RWPE2 (cell line): ENCODE data around the gene PRSS21.

Experiments
- ATAC-seq: fragments of 200-7000 bp; cut with Tn5 transposase; 3 replicates; pipeline ENCODE4 v1.9.1; 2021; ENCODE audit warnings: low read depth
- DNase-seq: peaks from one replicate; pipeline ENCODE4 v3.0.0-alpha.2; 2020; ENCODE audit warnings: low spot score
- H3K27ac ChIP-seq: fragments of 450-650 bp; 2 replicates; pipeline ENCODE4 v1.5.1; 2017; ENCODE audit warnings: mild to moderate bottlenecking; ENCODE audit not compliant: poor library complexity, severe bottlenecking
- H3K27me3 ChIP-seq: fragments of 250-450 bp; sonication (Bioruptor Pico); 2 replicates; pipeline ENCODE4 v1.5.1; 2021; ENCODE audit warnings: mild to moderate bottlenecking, moderate library complexity; ENCODE audit not compliant: insufficient read depth, poor library complexity, severe bottlenecking
- H3K36me3 ChIP-seq: fragments of 250-450 bp; sonication (Bioruptor Pico); 2 replicates; pipeline ENCODE4 v1.5.1; 2020; ENCODE audit warnings: low read depth, mild to moderate bottlenecking, moderate library complexity
- H3K4me1 ChIP-seq: fragments of 250-450 bp; sonication (Bioruptor Pico); 2 replicates; pipeline ENCODE4 v1.5.1; 2021; ENCODE audit warnings: mild to moderate bottlenecking, moderate library complexity; ENCODE audit not compliant: insufficient read depth, poor library complexity, severe bottlenecking
- H3K4me3 ChIP-seq: fragments of 250-450 bp; sonication (Bioruptor Pico); 2 replicates; pipeline ENCODE4 v1.5.1; 2021; ENCODE audit warnings: mild to moderate bottlenecking, moderate library complexity; ENCODE audit not compliant: severe bottlenecking
- H3K9me3 ChIP-seq: fragments of 250-450 bp; sonication (Bioruptor Pico); 2 replicates; pipeline ENCODE4 v1.5.1; 2021; ENCODE audit warnings: mild to moderate bottlenecking, moderate library complexity; ENCODE audit not compliant: severe bottlenecking
- TF ChIP-seq, protein P1 (sequence below): fragments of 450-650 bp; IDR thresholded peaks from one replicate; pipeline ENCODE4 v1.5.1; 2017; ENCODE audit warnings: mild to moderate bottlenecking, moderate library complexity; ENCODE audit not compliant: poor library complexity, severe bottlenecking

The PRSS21 gene

GRCh38 chr16:2865651-2866050 is 48.6 kb downstream of the PRSS21 start:
- no peak overlapping the region for H3K27ac ChIP-seq
- ATAC-seq = no peak
- no peak overlapping the region for H3K4me3 ChIP-seq
- TF ChIP-seq, protein P1, sequence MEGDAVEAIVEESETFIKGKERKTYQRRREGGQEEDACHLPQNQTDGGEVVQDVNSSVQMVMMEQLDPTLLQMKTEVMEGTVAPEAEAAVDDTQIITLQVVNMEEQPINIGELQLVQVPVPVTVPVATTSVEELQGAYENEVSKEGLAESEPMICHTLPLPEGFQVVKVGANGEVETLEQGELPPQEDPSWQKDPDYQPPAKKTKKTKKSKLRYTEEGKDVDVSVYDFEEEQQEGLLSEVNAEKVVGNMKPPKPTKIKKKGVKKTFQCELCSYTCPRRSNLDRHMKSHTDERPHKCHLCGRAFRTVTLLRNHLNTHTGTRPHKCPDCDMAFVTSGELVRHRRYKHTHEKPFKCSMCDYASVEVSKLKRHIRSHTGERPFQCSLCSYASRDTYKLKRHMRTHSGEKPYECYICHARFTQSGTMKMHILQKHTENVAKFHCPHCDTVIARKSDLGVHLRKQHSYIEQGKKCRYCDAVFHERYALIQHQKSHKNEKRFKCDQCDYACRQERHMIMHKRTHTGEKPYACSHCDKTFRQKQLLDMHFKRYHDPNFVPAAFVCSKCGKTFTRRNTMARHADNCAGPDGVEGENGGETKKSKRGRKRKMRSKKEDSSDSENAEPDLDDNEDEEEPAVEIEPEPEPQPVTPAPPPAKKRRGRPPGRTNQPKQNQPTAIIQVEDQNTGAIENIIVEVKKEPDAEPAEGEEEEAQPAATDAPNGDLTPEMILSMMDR = no peak
- H3K27me3 ChIP-seq = no peaks in the 10 kb centered on the region
- no peaks in the 10 kb centered on the region for H3K36me3 ChIP-seq
- no peaks in the 10 kb centered on the region for H3K4me1 ChIP-seq
- DNase-seq = no peak
- H3K9me3 ChIP-seq = peaks cover 2% of the 10 kb centered on the region

DNA sequence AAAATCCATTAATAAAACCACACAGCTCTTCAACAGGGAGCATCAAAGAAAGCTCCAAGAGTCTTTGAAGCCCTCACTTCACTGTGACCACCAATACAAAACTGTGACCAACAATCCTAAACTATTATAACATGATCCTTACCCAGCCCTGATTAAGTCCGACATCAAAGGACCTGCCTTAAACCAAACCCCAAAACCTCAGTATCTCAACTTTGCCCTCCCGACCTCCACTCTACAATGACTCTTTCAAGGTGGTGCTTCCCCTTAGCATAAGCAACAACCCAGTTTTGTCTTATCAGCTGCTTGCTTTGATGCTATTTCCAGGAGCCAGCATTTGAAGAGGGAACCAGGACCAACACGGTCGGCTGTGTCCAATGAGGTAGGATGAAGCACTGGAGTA is 49.4 kb downstream of the PRSS21 start:
- Histone ChIP-seq H3K27me3 (no peaks in the 10 kb centered on the region), H3K4me1 (no peaks in the 10 kb centered on the region), H3K4me3 (no peak overlapping the region), H3K36me3 (no peaks in the 10 kb centered on the region), H3K9me3 (no peaks in the 10 kb centered on the region), H3K27ac (no peak overlapping the region)
- DNase-seq = no peak
- TF ChIP-seq, protein P1 = no peak
- no peak for ATAC-seq

GRCh38 chr16:2867661-2867986 is 50.6 kb downstream of the PRSS21 start:
- no peaks in the 10 kb centered on the region for H3K4me1 ChIP-seq
- H3K4me3 ChIP-seq = peak overlapping the region; percentile 57
- H3K27ac ChIP-seq = peak overlapping the region; percentile 90
- DNase-seq (no peak), ATAC-seq (no peak)
- H3K27me3 ChIP-seq = no peaks in the 10 kb centered on the region
- H3K9me3 ChIP-seq = no peaks in the 10 kb centered on the region
- H3K36me3 ChIP-seq = no peaks in the 10 kb centered on the region
- TF ChIP-seq, protein P1 = no peak

DNA sequence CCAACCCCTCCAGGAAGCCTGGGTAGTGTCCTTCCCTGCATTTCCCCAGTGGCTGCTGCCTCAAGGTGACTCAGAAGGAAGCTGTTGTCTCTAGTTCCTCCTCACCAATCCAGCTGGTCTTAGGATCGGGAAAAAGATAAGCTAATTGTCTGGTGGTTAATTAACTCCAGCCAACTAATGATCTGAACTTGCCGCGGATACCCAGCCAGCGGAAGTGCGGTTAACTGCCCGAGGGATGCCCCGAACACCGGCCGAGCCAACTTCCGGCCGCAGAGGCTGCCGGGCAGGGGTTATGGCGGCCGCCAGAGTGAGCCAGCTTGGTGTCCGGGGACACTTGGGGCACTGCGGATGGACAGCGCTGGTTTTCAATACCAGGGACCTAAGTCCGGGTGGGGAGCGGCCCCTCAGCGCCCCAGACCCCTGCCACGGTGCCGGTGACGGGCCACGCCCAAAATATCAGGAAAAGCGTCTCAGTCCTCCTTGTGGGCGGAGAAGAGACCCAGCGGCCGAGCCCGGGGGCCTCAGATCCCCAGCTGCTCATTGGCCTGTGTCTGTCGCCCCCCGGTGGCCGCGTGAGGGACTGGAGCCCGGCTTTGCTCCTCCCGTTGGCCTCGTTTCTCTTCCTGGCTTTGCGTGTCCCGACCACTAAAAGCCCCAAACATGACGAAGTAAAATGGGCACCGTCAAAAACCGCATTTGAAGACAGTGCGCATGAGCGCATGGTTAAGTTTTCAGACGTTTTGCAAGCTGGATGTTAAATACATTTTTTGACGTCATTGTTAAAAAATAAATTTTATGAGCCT is 51.2 kb downstream of the PRSS21 start:
- peak; percentile 90 for DNase-seq
- Histone ChIP-seq H3K36me3 (no peaks in the 10 kb centered on the region), H3K4me3 (peak overlapping the region; percentile 57), H3K9me3 (no peaks in the 10 kb centered on the region), H3K27me3 (no peaks in the 10 kb centered on the region), H3K4me1 (no peaks in the 10 kb centered on the region), H3K27ac (peak overlapping the region; percentile 90)
- TF ChIP-seq, protein P1 = peak; percentile 98
- ATAC-seq = peak; percentile 93
